ENCODE measurements around the gene TNFRSF8.

DNA sequence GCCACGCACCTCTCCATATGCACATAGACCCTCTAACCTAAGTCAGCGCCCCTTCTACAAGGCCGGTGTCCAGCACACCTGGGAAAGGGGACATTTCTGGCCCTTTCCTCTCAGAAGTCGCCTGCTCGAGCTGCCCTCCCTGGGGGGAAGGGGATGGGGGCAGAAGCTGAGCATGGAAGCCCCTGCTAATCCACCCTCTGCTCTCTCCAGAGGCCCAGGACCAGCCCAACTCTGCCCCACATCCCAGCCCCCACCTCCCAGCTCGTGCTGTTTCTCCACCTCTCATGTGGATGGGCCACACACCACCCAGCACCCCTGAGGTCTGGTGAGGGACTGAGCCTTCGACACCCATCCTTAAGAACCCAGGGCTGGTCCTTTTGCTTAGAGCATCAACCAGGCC, 118.5 kb downstream of the TNFRSF8 start:
- TF ChIP-seq, protein P1, sequence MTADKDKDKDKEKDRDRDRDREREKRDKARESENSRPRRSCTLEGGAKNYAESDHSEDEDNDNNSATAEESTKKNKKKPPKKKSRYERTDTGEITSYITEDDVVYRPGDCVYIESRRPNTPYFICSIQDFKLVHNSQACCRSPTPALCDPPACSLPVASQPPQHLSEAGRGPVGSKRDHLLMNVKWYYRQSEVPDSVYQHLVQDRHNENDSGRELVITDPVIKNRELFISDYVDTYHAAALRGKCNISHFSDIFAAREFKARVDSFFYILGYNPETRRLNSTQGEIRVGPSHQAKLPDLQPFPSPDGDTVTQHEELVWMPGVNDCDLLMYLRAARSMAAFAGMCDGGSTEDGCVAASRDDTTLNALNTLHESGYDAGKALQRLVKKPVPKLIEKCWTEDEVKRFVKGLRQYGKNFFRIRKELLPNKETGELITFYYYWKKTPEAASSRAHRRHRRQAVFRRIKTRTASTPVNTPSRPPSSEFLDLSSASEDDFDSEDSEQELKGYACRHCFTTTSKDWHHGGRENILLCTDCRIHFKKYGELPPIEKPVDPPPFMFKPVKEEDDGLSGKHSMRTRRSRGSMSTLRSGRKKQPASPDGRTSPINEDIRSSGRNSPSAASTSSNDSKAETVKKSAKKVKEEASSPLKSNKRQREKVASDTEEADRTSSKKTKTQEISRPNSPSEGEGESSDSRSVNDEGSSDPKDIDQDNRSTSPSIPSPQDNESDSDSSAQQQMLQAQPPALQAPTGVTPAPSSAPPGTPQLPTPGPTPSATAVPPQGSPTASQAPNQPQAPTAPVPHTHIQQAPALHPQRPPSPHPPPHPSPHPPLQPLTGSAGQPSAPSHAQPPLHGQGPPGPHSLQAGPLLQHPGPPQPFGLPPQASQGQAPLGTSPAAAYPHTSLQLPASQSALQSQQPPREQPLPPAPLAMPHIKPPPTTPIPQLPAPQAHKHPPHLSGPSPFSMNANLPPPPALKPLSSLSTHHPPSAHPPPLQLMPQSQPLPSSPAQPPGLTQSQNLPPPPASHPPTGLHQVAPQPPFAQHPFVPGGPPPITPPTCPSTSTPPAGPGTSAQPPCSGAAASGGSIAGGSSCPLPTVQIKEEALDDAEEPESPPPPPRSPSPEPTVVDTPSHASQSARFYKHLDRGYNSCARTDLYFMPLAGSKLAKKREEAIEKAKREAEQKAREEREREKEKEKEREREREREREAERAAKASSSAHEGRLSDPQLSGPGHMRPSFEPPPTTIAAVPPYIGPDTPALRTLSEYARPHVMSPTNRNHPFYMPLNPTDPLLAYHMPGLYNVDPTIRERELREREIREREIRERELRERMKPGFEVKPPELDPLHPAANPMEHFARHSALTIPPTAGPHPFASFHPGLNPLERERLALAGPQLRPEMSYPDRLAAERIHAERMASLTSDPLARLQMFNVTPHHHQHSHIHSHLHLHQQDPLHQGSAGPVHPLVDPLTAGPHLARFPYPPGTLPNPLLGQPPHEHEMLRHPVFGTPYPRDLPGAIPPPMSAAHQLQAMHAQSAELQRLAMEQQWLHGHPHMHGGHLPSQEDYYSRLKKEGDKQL (CRISPR knock-in tag; IDR thresholded peaks at IDR 0.05; ENCODE audit: borderline replicate concordance), result no peak
- TF ChIP-seq BHLHE40 (IDR thresholded peaks at IDR 0.05; ENCODE audit: low read length) (no peak), FOXK2 (conservative IDR thresholded peaks at IDR 0.05 in 1 of 2, IDR thresholded peaks at IDR 0.05 in 1 of 2; ENCODE audit: low read depth in 2 of 2) (no peak), ZNF175 (CRISPR knock-in tag; IDR thresholded peaks at IDR 0.05; ENCODE audit: low read depth) (no peak), PHF8 (IDR thresholded peaks at IDR 0.05; ENCODE audit: borderline replicate concordance, low read length) (no peak), SIN3A (IDR thresholded peaks at IDR 0.05; ENCODE audit: borderline replicate concordance in 2 of 2, control insufficient read depth in 1 of 2, low read depth in 2 of 2, low read length in 2 of 2) (no peak)
